T47D (cell line): Measurements from ENCODE around the gene LDB2.

Experiments
- DNase-seq, 2 experiments: peaks; one replicate each; pipeline versions ENCODE4 v3.0.0 to v3.0.0-alpha.2; 2011 to 2012; ENCODE audit warnings: low read depth in 1 of 2, low spot score in 1 of 2
- JUND ChIP-seq: IDR thresholded peaks from 2 replicates; pipeline ENCODE4 v1.6.1; 2012; ENCODE audit warnings: low read depth
- in situ Hi-C: cut with HindIII; loops from 2 replicates; pipeline ENCODE4 v1.10.0; 2016; ENCODE audit warnings: low sequenced_read_pairs, low pct_unique_long_range_greater_than_20kb

Gene LDB2

GRCh38 chr4:16663732-16664131, 234.7 kb downstream of the LDB2 start:
- in situ Hi-C loops: no loop called here
- TF ChIP-seq JUND: no peak
- DNase-seq: no peak

GRCh38 chr4:16663307-16663706, 235.1 kb downstream of the LDB2 start:
- TF ChIP-seq JUND: no peak
- no peak for DNase-seq
- in situ Hi-C loops: no loop called here

- no peak for DNase-seq
- TF ChIP-seq JUND: no peak
- in situ Hi-C loops: no loop called here
Observed at GRCh38 chr4:16661813-16662212, 236.6 kb downstream of the LDB2 start.

DNA sequence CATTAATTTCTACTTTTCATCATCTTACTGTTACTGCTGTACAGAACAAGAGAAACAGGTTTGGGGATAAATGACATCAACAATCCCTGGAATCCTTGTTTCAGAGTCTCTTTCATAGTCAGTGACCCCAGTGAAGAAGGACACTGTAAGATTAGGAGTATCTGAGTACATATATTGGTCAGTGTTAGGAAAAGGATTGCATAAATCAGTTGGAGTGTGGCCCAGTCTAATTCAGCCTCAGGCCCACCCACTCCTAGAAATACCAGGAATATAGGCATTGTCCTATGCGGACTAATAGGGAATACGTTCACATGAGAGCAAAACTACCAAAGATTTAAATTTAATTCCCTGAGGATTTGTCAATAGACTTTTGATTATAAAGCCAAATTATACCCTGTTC, 237.8 kb downstream of the LDB2 start:
- no peak for TF ChIP-seq JUND
- in situ Hi-C loops: no loop called here
- DNase-seq: no peak

- no peak for TF ChIP-seq JUND
Observed at GRCh38 chr4:16659694-16660093, 238.8 kb downstream of the LDB2 start.

GRCh38 chr4:16659079-16659478, 239.4 kb downstream of the LDB2 start:
- DNase-seq: no peak
- in situ Hi-C loops: no loop called here
- no peak for TF ChIP-seq JUND

More at GRCh38 chr4:16659694-16660093, 238.8 kb downstream of the LDB2 start:
- in situ Hi-C loops: no loop called here
- no peak for DNase-seq

DNA sequence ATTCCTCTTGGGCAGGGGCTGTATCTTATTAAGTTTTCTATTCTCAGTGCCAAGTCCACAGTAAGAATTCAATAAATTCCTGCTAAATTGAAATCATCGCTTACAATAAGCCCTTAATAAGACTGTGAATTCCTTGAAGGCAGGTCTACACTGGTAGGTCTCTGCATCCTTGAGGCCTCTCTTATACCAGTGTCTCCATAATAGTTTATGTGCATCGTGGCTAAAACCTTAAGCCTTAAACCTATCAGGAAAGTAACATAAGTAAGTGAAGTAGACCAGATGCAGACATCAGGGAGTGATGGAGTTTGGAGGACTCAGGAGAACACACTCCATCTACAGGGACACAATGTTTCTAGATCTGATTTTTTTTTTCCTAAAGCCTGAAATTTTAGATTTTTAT, 240.3 kb downstream of the LDB2 start:
- TF ChIP-seq JUND: no peak
- in situ Hi-C loops: no loop called here
- no peak for DNase-seq

DNA sequence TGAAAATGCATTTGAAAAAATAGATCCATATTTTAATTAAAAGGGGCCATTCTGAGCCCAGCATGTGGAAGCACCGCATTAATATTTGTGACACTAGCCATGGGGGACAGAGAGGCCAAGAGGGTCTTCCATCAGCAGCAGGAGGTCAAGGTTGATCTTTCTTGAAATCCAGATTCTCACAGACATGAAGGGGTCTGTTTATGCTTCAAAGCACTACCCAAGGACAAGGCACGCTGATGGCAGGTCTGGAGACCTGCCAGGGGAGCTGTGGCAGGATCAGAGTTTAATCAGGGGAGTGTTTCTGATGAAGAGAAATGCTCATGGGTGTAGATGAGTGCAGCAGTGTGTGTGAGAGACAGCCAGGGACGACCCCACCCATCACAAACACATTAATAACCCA, 243.3 kb downstream of the LDB2 start:
- no peak for TF ChIP-seq JUND
- no peak for DNase-seq
- in situ Hi-C loops: no loop called here

GRCh38 chr4:16652732-16653305, 245.6 kb downstream of the LDB2 start:
- no peak for TF ChIP-seq JUND
- no peak for DNase-seq
- in situ Hi-C loops: no loop called here

DNA sequence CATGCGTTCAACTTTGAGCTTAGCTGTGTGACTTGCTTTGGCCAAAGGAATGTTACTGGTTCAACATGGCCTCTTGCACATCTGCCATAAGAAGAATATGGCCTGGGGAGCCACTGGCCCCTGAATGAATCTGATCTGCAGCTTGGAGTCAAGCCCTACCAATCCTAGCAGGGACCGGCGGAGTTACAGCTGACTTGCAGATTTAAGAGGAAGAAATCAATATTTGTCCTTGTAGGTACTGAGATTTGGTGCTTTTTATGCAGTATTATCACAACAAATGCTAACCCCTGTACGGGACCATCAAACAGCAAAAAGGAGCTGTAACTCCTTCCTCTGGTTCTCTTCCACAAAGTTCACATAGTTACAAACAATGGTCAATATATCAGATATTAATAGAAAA, 252.0 kb downstream of the LDB2 start:
- in situ Hi-C loops: no loop called here
- no peak for TF ChIP-seq JUND
- DNase-seq: no peak

DNA sequence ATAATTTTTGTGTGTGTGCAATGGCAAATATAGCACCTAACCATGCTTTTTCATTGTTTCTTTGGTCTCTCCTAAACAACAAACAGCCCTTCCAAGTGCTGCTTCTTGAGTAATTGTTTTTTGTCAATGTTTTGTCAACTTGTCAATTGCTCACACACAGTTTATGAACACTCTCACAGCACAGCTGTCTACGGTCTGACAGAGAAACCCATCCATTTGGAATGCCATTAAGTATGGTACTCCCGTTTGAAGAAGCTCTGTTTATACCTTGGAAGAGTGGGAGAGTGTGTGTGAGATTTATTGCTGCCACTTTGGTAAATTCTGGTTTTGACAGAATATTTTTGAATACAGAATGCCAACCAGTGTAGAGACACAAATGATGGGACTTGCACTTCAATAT, 254.6 kb downstream of the LDB2 start:
- TF ChIP-seq JUND: no peak
- in situ Hi-C loops: no loop called here
- no peak for DNase-seq

- peak; percentile 14 to 19 for DNase-seq
- in situ Hi-C loops: no loop called here
- TF ChIP-seq JUND: no peak
Observed at GRCh38 chr4:16642897-16643296, 255.5 kb downstream of the LDB2 start.

DNA sequence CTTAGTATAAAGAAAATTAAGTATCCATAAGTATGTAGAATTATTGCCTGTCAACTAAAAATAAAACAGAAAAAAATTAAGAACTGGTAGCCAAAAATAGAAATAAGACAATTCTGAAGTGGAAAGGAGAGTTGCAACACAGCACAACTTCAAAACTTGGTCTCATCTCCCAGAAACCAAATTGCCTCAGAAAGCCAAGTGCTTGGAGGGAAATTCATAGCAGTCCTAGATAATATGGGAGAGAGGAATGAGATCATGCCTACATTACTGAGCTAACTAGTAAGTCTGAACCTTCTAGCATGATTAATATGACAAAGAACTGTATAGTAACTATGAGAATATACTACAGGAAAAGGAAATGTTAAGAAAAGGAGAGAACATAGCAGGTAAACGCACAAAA, 256.5 kb downstream of the LDB2 start:
- no peak for DNase-seq
- no peak for TF ChIP-seq JUND
- in situ Hi-C loops: no loop called here

GRCh38 chr4:16636912-16637630, 261.4 kb downstream of the LDB2 start:
- DNase-seq: no peak
- no peak for TF ChIP-seq JUND
- in situ Hi-C loops: no loop called here
